GM12801 (cell line): ENCODE results near the gene ICAM5.

Experiments used
- TF ChIP-seq, protein P1 (sequence below): IDR thresholded peaks from one replicate; pipeline ENCODE4 v1.5.1; 2011; ENCODE audit warnings: control low read depth; ENCODE audit not compliant: insufficient read length; ENCODE audit errors: extremely low read depth

ICAM5 gene

GRCh38 chr19:10317045-10317856 is 27.5 kb downstream of the ICAM5 start:
- TF ChIP-seq, protein P1, sequence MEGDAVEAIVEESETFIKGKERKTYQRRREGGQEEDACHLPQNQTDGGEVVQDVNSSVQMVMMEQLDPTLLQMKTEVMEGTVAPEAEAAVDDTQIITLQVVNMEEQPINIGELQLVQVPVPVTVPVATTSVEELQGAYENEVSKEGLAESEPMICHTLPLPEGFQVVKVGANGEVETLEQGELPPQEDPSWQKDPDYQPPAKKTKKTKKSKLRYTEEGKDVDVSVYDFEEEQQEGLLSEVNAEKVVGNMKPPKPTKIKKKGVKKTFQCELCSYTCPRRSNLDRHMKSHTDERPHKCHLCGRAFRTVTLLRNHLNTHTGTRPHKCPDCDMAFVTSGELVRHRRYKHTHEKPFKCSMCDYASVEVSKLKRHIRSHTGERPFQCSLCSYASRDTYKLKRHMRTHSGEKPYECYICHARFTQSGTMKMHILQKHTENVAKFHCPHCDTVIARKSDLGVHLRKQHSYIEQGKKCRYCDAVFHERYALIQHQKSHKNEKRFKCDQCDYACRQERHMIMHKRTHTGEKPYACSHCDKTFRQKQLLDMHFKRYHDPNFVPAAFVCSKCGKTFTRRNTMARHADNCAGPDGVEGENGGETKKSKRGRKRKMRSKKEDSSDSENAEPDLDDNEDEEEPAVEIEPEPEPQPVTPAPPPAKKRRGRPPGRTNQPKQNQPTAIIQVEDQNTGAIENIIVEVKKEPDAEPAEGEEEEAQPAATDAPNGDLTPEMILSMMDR: no peak

GRCh38 chr19:10317857-10318462 is 28.2 kb downstream of the ICAM5 start:
- TF ChIP-seq, protein P1: no peak

DNA sequence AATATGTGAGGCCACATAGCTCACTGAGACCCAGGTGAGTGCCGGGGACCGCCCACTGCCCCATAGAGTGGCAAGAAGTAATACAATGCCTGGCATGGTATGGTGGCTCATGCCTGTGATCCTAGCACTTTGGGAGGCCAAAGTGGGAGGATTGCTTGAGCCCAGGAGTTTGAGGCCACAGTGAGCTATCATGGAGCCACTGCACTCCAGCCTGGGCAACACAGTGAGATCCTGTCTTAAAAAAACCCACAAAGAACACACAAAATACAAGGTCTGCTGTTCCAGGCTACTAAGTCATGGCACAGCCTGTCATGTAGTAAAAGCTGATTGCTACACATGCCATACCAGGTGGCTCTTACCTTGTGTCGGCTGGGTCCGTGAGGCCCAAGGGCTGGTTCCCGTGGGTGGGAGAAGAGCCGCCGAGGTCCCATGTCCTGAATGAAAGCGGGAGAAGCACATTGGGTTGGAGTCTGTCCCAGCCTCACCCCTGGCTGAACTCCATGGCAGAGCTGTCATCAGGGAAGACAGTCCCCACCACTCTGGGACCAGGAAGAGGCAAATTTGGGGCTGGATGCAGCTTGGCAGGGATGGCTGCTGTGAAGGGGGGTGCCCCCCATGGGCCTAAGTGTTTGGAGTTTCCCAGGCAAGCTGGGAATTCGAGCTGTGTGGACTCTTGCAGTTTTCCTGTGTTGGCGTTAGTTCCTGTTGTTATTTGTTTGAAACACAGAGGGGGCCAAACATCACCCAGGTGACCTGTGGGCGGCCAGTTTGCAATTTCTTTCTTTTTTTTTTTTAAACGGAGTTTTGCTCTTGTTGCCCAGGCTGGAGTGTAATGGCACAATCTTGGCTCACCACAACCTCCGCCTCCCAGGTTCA is 29.3 kb downstream of the ICAM5 start:
- TF ChIP-seq, protein P1: no peak

DNA sequence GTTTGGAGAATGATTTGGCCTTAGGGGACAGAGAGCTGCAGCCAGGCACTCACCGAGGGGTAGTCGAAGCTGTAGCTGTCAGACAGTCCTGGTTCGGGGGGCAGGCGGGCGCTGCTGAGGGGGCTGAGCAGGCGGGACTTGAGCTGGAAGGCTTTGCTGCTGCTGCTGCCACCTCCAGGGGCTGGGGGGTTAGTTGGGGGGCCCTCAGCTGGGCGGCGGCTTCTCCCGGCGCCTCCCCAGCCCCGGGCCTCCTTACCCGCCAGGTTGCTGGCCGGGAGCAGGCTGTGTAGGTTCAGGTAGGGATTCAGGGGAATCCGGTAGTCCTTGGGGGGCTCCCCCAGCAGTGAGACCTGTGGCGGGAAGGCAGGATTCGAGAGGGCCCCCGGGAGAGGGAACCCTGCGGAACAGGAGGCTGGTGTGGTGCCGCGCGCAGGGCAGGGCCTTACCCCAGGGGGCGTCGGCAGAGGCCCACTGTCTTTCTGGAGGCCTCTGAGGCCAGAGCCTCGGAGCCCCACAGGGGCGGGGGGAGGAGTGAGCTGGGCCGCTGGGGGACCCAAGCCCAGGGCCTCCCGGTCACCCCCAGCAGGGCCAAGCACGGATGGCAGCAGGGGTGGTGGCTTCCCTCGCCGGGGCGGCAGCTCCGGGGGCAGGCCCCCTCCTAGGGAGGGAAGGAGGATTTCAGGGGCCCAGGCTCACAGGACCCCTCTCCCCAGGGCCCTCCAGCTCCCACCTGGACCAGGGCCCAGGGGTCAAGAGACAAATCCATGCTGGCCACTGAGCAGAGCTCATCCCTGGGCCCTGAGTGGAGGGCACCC is 31.1 kb downstream of the ICAM5 start:
- TF ChIP-seq, protein P1: no peak

DNA sequence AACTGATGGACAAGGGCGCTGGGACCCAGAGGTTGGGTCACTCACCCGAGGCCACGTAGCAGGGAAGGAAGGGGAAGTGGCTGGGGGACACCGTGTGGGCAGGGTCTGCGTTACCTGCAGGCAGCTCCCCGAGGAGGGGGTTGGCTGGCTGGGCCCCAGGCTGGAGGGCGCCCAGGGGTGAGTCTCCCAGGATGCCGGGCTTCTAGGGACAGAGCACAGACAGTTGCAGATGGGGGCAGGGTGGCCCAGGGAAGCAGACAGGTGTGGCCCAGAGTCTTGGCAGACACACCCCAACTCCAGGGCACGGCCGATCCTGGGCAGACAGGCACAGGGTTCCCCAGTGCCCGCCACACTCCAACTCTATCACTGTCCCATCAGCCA is 31.7 kb downstream of the ICAM5 start:
- TF ChIP-seq, protein P1: no peak

GRCh38 chr19:10321874-10322835 is 32.4 kb downstream of the ICAM5 start:
- TF ChIP-seq, protein P1: no peak
